ENCODE results near the gene HOXD4.

Gene HOXD4

DNA sequence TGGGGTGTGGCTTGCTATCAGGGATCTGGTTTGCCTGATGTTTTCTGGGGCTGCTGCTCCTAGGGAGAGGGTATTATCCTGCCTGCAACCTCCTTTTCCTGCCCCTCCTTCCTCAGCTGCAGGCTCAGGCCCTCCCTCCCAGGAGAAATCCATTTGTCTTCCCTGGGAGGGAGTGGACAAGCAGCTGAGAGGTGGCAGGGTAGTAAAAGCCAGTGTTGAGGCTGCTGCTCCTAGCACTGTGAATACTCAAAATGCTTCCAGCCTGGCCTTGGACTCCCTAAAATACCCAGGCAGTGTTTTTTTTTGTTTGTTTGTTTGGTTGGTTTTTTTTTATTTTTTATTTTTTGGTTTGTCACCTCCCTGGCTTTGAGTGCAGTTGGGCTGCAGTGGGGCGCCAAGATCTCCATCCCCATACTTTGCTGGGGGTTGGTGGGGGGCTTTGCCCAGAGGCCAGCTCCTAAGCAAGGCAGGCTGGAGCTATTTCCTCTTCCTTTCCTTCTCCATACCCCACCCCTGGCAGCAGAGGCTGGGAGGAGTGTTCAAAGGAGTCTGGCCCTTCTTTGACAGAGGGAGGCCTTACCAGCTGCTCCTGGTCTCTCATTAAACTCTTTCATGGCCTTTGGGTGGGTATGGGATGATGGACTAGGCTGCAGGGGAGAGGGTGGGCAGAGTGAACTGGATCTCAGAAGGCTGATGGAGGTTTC is 19.4 kb downstream of the HOXD4 start:
- no peak for DNase-seq (ENCODE audit: low spot score)

DNA sequence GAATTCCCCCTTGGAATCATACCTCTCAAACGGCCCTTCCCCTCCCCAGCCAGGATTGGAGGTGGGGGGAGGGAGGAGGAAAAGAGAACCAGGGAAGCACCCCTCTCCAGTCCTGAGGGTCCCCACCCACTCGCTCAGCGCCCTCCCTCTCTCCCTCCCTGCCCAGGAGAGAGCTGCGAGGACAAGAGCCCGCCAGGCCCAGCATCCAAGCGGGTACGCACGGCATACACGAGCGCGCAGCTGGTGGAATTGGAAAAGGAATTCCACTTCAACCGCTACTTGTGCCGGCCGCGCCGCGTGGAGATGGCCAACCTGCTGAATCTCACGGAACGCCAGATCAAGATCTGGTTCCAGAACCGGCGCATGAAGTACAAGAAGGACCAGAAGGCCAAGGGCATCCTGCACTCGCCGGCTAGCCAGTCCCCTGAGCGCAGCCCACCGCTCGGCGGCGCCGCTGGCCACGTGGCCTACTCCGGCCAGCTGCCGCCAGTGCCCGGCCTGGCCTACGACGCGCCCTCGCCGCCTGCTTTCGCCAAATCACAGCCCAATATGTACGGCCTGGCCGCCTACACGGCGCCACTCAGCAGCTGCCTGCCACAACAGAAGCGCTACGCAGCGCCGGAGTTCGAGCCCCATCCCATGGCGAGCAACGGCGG is 20.1 kb downstream of the HOXD4 start:
- DNase-seq (ENCODE audit: low spot score) = no peak

DNA sequence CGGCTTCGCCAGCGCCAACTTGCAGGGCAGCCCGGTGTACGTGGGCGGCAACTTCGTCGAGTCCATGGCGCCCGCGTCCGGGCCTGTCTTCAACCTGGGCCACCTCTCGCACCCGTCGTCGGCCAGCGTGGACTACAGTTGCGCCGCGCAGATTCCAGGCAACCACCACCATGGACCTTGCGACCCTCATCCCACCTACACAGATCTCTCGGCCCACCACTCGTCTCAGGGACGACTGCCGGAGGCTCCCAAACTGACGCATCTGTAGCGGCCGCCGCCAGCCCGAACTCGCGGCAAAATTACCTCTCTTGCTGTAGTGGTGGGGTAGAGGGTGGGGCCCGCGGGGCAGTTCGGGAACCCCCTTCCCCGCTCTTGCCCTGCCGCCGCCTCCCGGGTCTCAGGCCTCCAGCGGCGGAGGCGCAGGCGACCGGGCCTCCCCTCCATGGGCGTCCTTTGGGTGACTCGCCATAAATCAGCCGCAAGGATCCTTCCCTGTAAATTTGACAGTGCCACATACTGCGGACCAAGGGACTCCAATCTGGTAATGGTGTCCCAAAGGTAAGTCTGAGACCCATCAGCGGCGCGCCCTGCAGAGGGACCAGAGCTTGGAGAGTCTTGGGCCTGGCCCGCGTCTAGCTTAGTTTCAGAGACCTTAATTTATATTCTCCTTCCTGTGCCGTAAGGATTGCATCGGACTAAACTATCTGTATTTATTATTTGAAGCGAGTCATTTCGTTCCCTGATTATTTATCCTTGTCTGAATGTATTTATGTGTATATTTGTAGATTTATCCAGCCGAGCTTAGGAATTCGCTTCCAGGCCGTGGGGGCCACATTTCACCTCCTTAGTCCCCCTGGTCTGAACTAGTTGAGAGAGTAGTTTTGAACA is 20.9 kb downstream of the HOXD4 start:
- DNase-seq (ENCODE audit: low spot score) = no peak

GRCh38 chr2:176172895-176173566 is 21.7 kb downstream of the HOXD4 start:
- DNase-seq (ENCODE audit: low spot score) = no peak

GRCh38 chr2:176173567-176174381 is 22.4 kb downstream of the HOXD4 start:
- no peak for DNase-seq (ENCODE audit: low spot score)

DNA sequence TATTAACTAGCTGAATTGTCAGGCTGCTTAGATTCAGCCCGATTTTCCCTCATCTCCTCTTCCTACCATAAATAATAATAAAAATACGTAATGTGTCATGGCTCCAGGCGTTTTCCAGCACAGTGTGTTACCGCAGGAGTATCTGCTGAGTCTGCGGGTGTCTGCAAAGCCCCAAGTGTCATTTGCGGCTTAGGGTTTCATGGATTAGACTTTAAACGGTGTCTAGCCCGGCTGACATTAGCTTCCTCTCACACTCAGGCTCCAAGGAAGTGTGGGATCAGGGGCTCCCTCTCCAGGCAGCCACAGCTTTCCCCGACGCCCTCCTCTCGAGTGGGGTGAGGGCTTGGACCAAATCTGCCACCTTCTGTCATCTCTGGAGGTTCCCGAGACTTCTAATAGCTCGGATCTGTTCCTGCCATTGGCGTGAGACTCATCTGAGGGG is 23.1 kb downstream of the HOXD4 start:
- no peak for DNase-seq (ENCODE audit: low spot score)

GRCh38 chr2:176174824-176175708 is 23.7 kb downstream of the HOXD4 start:
- DNase-seq (ENCODE audit: low spot score) = peak; percentile 61

GRCh38 chr2:176175709-176176607 is 24.6 kb downstream of the HOXD4 start:
- DNase-seq (ENCODE audit: low spot score) = no peak

DNA sequence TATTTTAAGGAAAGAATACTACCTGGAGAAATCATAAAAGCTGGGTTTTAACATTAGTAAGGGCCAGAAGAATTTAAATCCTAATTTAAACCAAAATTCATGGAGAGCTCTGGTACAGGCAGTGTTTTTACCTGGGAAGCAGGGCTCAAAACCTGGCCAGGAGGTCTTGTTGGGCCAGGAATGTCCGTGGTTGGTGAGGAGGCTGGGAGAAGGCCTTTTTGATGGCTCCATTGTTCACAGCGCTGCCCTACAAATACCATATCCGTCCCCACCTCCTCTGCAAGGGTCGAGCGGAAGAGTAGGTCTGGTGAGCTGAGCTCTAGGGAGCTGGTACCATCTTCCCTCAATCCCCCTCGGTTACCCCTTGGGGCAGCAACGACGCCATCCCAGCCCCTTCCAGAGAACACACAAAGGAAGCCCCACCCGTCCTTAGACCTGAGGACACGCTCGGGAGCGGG is 26.3 kb downstream of the HOXD4 start:
- DNase-seq (ENCODE audit: low spot score) = peak; percentile 67

DNA sequence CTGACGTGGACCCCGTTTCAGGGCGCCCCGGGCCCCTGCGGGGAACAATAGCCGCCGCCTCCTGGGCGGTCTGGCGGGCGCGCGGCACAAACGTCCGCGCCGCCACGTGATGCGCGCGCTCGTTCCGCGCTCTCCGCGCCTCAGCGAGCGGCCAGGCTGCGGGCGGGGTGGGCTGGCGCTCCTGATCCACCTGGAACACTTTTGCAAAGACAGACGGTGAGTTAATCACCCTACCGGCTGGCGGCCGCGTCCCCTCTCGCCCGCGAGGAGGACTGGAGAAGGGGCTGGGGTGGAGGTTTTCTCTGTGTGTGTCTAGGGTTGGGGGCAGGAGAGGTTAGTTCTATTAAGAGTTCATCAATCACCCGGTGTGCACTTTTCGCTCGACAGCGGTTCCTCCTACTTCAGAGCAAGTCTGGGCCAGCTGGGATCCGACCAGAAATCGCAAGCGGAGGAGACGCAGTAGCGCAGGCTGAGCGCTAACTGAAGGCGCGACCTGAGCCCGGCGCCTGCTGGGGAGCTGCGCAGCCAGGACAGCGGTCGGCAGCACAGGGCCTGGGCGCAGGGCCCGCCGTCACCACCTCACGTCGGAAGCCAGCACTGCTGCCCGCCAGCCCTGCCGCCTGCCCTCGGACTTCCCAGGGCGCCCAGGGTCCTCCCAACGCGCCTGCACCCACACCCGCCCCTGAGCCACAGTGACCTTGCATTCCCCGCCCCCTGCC is 26.8 kb downstream of the HOXD4 start:
- DNase-seq (ENCODE audit: low spot score) = peak; percentile 63

- DNase-seq (ENCODE audit: low spot score) = no peak
Measured at GRCh38 chr2:176178757-176179295, 27.5 kb downstream of the HOXD4 start.

GRCh38 chr2:176181551-176181950 is 30.2 kb downstream of the HOXD4 start:
- no peak for DNase-seq (ENCODE audit: low spot score)

DNA sequence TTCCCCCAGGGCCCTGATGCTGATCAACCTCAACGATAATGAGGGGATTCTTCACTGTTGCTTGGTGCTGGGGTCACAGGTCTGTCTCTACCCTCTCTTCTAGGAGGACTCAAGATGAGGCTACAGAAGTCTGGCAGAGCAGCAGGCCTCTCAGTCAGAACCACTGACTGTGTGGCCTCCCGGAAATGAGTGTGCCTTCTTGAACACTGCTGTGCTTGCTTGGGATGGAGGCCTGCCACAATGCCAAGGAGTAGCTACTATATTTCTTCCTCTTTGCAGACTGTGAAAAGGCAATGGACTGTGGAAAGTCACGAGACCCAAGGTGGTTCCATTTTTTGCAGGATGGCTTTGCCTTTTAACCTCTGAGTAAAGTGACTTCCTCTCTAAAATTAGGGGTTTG is 31.3 kb downstream of the HOXD4 start:
- DNase-seq (ENCODE audit: low spot score) = no peak

- DNase-seq (ENCODE audit: low spot score) = no peak
Measured at GRCh38 chr2:176184749-176185148, 33.4 kb downstream of the HOXD4 start.

- no peak for DNase-seq (ENCODE audit: low spot score)
Measured at GRCh38 chr2:176186024-176186423, 34.7 kb downstream of the HOXD4 start.

DNA sequence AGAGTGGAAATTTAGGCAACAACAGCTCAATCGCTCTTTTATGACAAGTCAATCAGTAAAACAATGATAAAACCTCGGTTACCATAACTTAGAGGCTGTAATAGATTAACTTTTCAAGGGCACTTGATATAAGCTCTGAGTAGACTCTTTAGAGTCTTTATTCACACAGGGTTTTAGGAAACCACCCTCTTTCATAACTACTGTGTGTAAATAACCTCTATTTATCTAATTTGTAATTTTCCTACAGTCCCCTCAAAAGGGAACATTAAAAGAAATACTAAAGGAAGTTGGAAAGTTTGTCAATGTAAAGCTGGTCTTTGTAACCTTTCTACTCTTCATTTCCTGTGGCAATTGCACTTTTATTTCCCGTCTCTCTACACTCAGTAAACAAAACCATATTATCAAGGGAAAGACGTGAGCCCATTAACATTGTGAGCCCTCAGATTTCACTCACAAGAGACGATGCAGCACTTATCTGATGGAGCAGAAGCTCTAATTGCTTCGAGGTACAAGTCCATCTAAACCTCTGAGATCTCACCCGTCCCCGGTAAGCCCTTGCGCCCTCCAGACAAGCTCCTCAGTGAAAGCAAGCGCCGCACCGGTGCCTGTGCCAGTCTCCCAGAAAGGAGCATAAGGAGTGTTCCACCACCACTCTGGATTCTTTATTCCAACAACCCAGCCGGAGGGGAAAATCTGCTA is 36.0 kb downstream of the HOXD4 start:
- DNase-seq (ENCODE audit: low spot score) = no peak
